Endothelial cell of umbilical vein (primary cell): ENCODE measurements around the gene DERA. TPM values are rescaled to one million over a fixed set of nuclear protein-coding genes. Genes with fewer than 3 reads are reported as not detected.

Experiments
- BruUV-seq: library from RNA; stranded (reverse); fragments of 400-500 nt; replicated peaks from 2 replicates; lab custom pipeline; 2021; lab: Mats Ljungman, UMichigan
- CTCF ChIA-PET: fragments of 300-600, 350-600 bp; sonication (Branson Sonifier 250); formaldehyde crosslinking; loops from one replicate; lab custom pipeline; 2021; ENCODE audit warnings: antibody characterized with exemption, inconsistent platforms; lab: Charles Lee
- POLR2A ChIA-PET: fragments of 300-600, 350-600 bp; sonication (Branson Sonifier 250); formaldehyde crosslinking; loops from one replicate; lab custom pipeline; 2021; ENCODE audit warnings: antibody characterized with exemption, inconsistent platforms; lab: Charles Lee
- DNase-seq: peaks from one replicate; pipeline ENCODE4 v3.0.0-alpha.2; 2011; ENCODE audit warnings: low read depth, low spot score
- FAIRE-seq: peaks from 2 replicates; lab custom pipeline; 2011; peaks lifted over from hg19 to GRCh38; lab: Jason Lieb, UNC
- H2AFZ ChIP-seq: 2 replicates; pipeline ENCODE4 v1.6.0; 2012; ENCODE audit warnings: low read depth, low read length, control low read depth, inconsistent platforms
- H3K27ac ChIP-seq: 2 replicates; pipeline ENCODE4 v1.5.1; 2011; ENCODE audit warnings: low read depth, mild to moderate bottlenecking, control low read depth, low read length, moderate library complexity; ENCODE audit not compliant: insufficient read depth
- H3K27me3 ChIP-seq, 2 experiments: 2 replicates each; pipeline versions ENCODE4 v1.6.0 to v1.6.1; 2011; ENCODE audit warnings: low read length in 2 of 2, mixed read lengths in 1 of 2; ENCODE audit not compliant: control insufficient read depth in 2 of 2, insufficient read depth in 2 of 2
- H3K36me3 ChIP-seq, 2 experiments: 2 replicates in 1 of 2; 3 replicates in 1 of 2; pipeline ENCODE4 v1.5.1; 2011; ENCODE audit warnings: low read length in 2 of 2, mild to moderate bottlenecking in 1 of 2, moderate library complexity in 1 of 2; ENCODE audit not compliant: control insufficient read depth in 2 of 2, insufficient read depth in 2 of 2; ENCODE audit errors: extremely low read depth in 1 of 2
- H3K4me1 ChIP-seq: 3 replicates; pipeline ENCODE4 v1.5.1; 2011; ENCODE audit warnings: mild to moderate bottlenecking, low read length; ENCODE audit not compliant: control insufficient read depth, insufficient read depth; ENCODE audit errors: extremely low read depth
- H3K4me2 ChIP-seq: 2 replicates; pipeline ENCODE4 v1.6.1; 2011; ENCODE audit warnings: low read length, control low read depth, mixed read lengths; ENCODE audit not compliant: insufficient read depth
- H3K4me3 ChIP-seq, 3 experiments: fragments of 200-600 bp in 1 of 3; sonication (generic), shearing (Covaris generic) in 1 of 3; replicated peaks in 1 of 3; 2 replicates each; pipeline ENCODE4 v1.5.1; 2011 to 2016; ENCODE audit warnings: control low read depth in 3 of 3, low read length in 3 of 3, mild to moderate bottlenecking in 2 of 3, inconsistent platforms in 1 of 3, low read depth in 1 of 3, moderate library complexity in 1 of 3; ENCODE audit not compliant: insufficient read depth in 1 of 3
- H3K79me2 ChIP-seq: 2 replicates; pipeline ENCODE4 v1.6.0; 2012; ENCODE audit warnings: low read length, inconsistent platforms; ENCODE audit not compliant: control insufficient read depth, insufficient read depth
- H3K9ac ChIP-seq: replicated peaks from 2 replicates; pipeline ENCODE3; 2011; ENCODE audit warnings: low read length, control low read depth; ENCODE audit not compliant: insufficient read depth; ENCODE audit errors: extremely low read depth
- H3K9me1 ChIP-seq: replicated peaks from 3 replicates; pipeline ENCODE4 v1.6.0; 2011; ENCODE audit warnings: mild to moderate bottlenecking, low read length; ENCODE audit not compliant: control insufficient read depth, insufficient read depth; ENCODE audit errors: extremely low read depth
- H3K9me3 ChIP-seq: replicated peaks from 2 replicates; pipeline ENCODE4 v1.5.1; 2012; ENCODE audit warnings: low read length, inconsistent platforms; ENCODE audit not compliant: control insufficient read depth, insufficient read depth
- H4K20me1 ChIP-seq: replicated peaks from 2 replicates; pipeline ENCODE3; 2011; ENCODE audit warnings: mild to moderate bottlenecking, low read length; ENCODE audit not compliant: control insufficient read depth, insufficient read depth; ENCODE audit errors: extremely low read depth
- CTCF ChIP-seq, 2 donors: IDR thresholded peaks; 1 replicate in 1 of 2; 2 replicates in 1 of 2; pipeline ENCODE4 v1.5.1; 2011; ENCODE audit warnings: low read length in 2 of 2, mild to moderate bottlenecking in 2 of 2, moderate library complexity in 2 of 2, control low read depth in 1 of 2, inconsistent platforms in 1 of 2, low read depth in 1 of 2; ENCODE audit not compliant: insufficient read depth in 1 of 2; ENCODE audit errors: extremely low read depth in 1 of 2
- EZH2 ChIP-seq: IDR thresholded peaks from 2 replicates; pipeline ENCODE4 v1.6.1; 2012; ENCODE audit warnings: borderline replicate concordance, low read depth, mild to moderate bottlenecking, moderate library complexity, low read length, inconsistent platforms; ENCODE audit not compliant: severe bottlenecking
- FOS ChIP-seq: IDR thresholded peaks from 2 replicates; pipeline ENCODE4 v1.6.1; 2011; ENCODE audit warnings: mild to moderate bottlenecking, low read length, moderate library complexity, borderline replicate concordance; ENCODE audit not compliant: insufficient read depth
- GATA2 ChIP-seq: IDR thresholded peaks from 2 replicates; pipeline ENCODE4 v1.7.0; 2011; ENCODE audit warnings: low read depth, mild to moderate bottlenecking, moderate library complexity, mixed read lengths, low read length; ENCODE audit not compliant: insufficient read length, insufficient read depth
- JUN ChIP-seq: IDR thresholded peaks from 2 replicates; pipeline ENCODE4 v1.6.1; 2011; ENCODE audit warnings: borderline replicate concordance, low read depth; ENCODE audit not compliant: insufficient read length, insufficient read depth
- MAX ChIP-seq: IDR thresholded peaks from 2 replicates; pipeline ENCODE4 v1.6.1; 2011; ENCODE audit not compliant: insufficient read depth, insufficient read length
- MYC ChIP-seq: IDR thresholded peaks from one replicate; pipeline ENCODE4 v1.6.1; 2011; ENCODE audit warnings: mild to moderate bottlenecking, low read depth, low read length
- POLR2A ChIP-seq: IDR thresholded peaks from 2 replicates; pipeline ENCODE4 v1.6.1; 2012; ENCODE audit warnings: low read depth, mild to moderate bottlenecking, control low read depth, low read length
- POLR2AphosphoS5 ChIP-seq: IDR thresholded peaks from 2 replicates; pipeline ENCODE4 v1.6.1; 2012; ENCODE audit warnings: low read depth, mild to moderate bottlenecking, control low read depth, low read length, moderate library complexity; ENCODE audit not compliant: insufficient read depth
- dilution Hi-C: fragments of 300-500 bp; cut with MboI; formaldehyde crosslinking; loops from one replicate; pipeline ENCODE4 v1.15.0; 2019; ENCODE audit warnings: low sequenced_read_pairs; ENCODE audit not compliant: extremely low pct_ligation_motif_present
- intact Hi-C: fragments of 100-400 bp; cut with micrococcal nuclease; formaldehyde crosslinking; loops from one replicate; pipeline ENCODE4 v1.10.0; 2022
- polyA plus RNA-seq, 4 experiments: library from polyadenylated mRNA; depleted of rRNA in 3 of 4; stranded (reverse) in 3 of 4; unstranded in 1 of 4; fragments of >200 nt; gene quantifications; 2 replicates each; pipeline versions ENCODE4 v1.2.1 to v1.2.3, GENCODE V29; 2011 to 2012; ENCODE audit warnings: missing spikeins in 1 of 4
- total RNA-seq: library from RNA; stranded (reverse); gene quantifications from 2 replicates; pipeline ENCODE4 v1.2.3, GENCODE V29; 2021

DERA gene
- total and polyA plus RNA-seq, 2 donors (not counting 3 experiments of a cell fraction or from before 2014, with no cell fraction given): 19.8 to 41.5 TPM

- Histone ChIP-seq H3K27ac (no peak overlapping the region), H3K36me3 (no peaks in the 10 kb centered on the region), H3K9me3 (no peaks in the 10 kb centered on the region), H3K4me3 (no peak overlapping the region), H3K9ac (no peak overlapping the region), H3K4me1 (no peaks in the 10 kb centered on the region), H4K20me1 (no peaks in the 10 kb centered on the region), H3K79me2 (peaks cover 29% of the 10 kb centered on the region), H3K27me3 (no peaks in the 10 kb centered on the region), H2AFZ (no peak overlapping the region), H3K9me1 (no peaks in the 10 kb centered on the region), H3K4me2 (no peak overlapping the region)
- DNase-seq (no peak), FAIRE-seq (no peak)
- CTCF ChIA-PET: no interaction called here
- intact Hi-C loops (no loop called here), dilution Hi-C loops (no loop called here)
- TF ChIP-seq MAX (no peak), EZH2 (no peak), FOS (no peak), POLR2AphosphoS5 (no peak), GATA2 (no peak), JUN (no peak), CTCF (IDR thresholded peaks at IDR 0.05; ENCODE audit: extremely low read depth in 1 of 2, insufficient read depth in 1 of 2, low read depth in 1 of 2, low read length in 2 of 2) (no peak), POLR2A (no peak), MYC (no peak)
- no TSS peak for BruUV-seq
- POLR2A ChIA-PET: no interaction called here
Observed at GRCh38 chr12:15936751-15937150, 25.6 kb downstream of the DERA start.
